ENCODE measurements around the gene PEAK3. TPM values are rescaled to one million over a fixed set of nuclear protein-coding genes. Genes with fewer than 3 reads are reported as not detected.
"Not testable (repeated sequence)": the region's sequence is repeated elsewhere in the genome, so short reads cannot be mapped to it uniquely, and the experiment has no call there.

PEAK3 gene
- total RNA-seq, 2 donors from 2014 or later = 0.09 to 0.32 TPM

DNA sequence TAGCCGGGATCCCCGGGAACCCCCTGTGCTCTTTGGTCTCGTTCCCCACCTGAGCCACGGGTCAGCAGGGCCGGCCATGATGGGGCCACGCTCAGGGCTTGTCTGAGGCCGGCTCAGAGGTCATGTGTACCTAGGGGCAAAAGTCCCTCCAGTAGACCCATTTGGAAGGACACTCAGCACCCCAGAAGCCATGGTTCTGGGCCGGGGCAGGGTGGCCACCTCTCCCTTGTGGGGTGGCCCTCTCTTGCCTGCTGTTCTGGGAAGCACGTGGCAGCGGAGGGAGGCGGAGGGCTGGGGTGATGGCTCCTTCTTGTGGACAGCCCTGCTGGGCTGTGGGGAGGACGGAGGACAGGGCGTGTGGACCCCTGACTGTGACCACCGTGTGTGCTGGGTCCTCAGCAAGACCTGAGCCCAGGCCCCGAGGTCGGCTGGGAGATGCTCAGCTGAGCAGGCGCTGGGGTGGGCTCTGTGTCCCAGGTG, 6.4 kb upstream of the PEAK3 start:
- Mint-ChIP-seq H3K4me1 (peaks cover 12% of the 10 kb centered on the region), H3K36me3 (ENCODE audit: low read depth) (no peaks in the 10 kb centered on the region), H3K27me3 (no peaks in the 10 kb centered on the region), H3K4me3 (peak overlapping the region; percentile 73), H3K27ac (peak overlapping the region; percentile 68), H3K9me3 (no peaks in the 10 kb centered on the region)
- ATAC-seq (replicated peaks) = no peak

DNA sequence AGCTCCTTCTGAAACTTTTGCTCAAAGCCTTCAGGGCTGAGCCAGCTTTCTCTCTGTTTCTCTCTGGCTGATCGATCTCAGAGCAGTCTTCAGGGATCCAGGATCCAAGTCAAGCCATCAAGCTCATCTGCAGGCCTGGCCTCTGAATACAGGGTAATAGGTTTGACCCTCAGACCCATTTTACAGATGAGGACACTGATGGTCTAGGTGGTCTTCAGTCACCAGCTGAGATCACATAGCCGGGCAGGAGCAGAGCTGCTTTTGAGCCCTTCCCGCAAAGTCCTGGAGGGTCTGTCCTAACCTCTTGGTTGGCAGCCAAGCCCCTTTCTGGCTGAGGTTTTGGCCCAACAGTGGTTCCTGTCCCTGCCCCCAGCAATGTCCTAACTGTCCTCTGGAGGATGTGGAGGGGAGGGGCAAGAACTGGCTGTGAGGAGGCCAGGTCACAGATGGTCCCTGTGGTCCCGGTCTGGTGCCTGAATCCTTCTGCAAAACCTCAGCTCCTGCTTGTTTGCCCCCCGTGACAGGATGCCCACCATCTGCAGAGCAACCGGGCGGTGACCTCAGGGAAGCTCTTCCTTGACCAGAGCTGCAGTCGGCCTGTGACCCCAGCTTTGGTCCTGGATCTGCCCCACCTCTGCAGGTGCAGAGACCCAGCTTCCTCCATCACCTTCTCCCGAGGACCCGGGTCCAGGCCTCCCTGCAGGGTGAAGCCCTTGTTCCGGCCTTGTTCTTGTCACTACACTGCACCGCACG, 5.8 kb upstream of the PEAK3 start:
- no peaks in the 10 kb centered on the region for H3K9me3 Mint-ChIP-seq

DNA sequence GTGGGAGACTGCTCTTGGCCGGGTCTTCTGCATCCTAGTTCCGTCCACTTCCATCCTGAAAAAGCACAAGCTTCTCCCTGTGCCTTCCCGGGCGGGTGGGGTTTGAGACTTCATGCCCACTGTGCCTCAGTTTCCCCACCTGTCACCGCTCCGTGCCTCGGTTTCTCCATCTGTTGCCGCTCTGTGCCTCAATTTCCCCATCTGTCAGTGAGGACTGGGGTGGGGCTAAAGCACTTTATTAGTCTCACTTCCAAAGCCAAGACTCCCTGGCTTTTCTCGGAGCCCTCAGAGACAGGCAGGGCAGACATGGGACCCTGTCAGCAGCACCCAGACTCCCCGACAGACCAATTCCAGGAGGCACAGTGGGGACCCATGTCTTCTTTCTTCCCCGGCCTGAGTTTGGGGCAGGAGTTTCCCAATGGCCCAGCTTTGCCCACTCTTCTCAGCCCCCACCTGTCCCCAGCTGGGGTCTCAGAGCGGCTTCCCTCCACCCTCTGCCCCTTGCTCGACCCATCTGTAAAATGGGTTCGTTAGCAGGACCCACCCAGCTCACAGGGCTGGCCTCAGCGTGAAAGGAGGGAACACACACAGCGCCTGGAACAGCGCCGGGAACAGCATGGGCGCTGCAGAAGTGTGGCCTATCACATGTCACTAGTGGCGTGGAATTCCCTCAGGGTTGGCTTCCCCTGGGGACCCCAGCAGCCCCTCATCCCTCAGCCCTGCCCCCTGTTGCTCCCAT, 4.6 kb upstream of the PEAK3 start:
- ATAC-seq (replicated peaks) = no peak
- H3K27me3 Mint-ChIP-seq = no peaks in the 10 kb centered on the region
- no peaks in the 10 kb centered on the region for H3K9me3 Mint-ChIP-seq
- H3K27ac Mint-ChIP-seq = no peak overlapping the region
- no peak overlapping the region for H3K4me3 Mint-ChIP-seq
- H3K36me3 Mint-ChIP-seq (ENCODE audit: low read depth) = no peaks in the 10 kb centered on the region
- peaks cover 12% of the 10 kb centered on the region for H3K4me1 Mint-ChIP-seq

More for the DNA sequence above, 5.8 kb upstream of the PEAK3 start:
- ATAC-seq (replicated peaks) = no peak
- H3K27me3 Mint-ChIP-seq = no peaks in the 10 kb centered on the region
- H3K4me3 Mint-ChIP-seq = peak overlapping the region; percentile 73
- H3K4me1 Mint-ChIP-seq = peaks cover 12% of the 10 kb centered on the region
- no peak overlapping the region for H3K27ac Mint-ChIP-seq
- H3K36me3 Mint-ChIP-seq (ENCODE audit: low read depth) = no peaks in the 10 kb centered on the region

DNA sequence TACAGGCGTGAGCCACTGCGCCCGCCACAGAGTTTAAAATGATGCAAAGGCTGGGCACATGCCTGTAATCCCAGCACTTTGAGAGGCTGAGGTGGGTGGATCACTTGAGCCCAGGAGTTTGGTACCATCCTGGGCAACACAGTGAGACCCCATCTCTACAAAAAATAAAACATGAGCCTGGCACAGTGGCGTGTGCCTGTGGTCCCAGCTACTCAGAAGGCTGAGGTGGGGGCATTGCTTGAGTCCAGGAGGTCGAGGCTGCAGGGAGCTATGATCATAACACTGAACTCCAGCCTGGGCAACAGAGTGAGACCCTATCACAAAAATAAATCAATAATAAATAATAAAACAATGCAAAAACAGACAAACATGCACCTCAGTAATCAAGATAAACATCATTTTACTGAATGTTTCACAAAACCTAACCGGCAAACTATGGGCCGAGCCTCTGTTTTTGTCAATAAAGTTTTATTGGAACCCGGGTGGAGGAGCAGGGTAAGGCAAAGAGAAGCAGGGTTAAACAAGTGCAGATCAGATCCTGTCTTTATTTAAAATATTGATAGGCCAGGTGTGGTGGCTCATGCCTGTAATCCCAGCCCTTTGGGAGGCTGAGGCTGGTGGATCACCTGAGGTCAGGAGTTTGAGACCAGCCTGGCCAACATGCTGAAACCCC, 2.0 kb upstream of the PEAK3 start:
- no peaks in the 10 kb centered on the region for H3K9me3 Mint-ChIP-seq
- H3K36me3 Mint-ChIP-seq (ENCODE audit: low read depth) = no peaks in the 10 kb centered on the region
- no peak overlapping the region for H3K4me3 Mint-ChIP-seq
- ATAC-seq (replicated peaks) = no peak
- H3K27me3 Mint-ChIP-seq = no peaks in the 10 kb centered on the region
- no peak overlapping the region for H3K27ac Mint-ChIP-seq
- H3K4me1 Mint-ChIP-seq = peaks cover 6% of the 10 kb centered on the region

DNA sequence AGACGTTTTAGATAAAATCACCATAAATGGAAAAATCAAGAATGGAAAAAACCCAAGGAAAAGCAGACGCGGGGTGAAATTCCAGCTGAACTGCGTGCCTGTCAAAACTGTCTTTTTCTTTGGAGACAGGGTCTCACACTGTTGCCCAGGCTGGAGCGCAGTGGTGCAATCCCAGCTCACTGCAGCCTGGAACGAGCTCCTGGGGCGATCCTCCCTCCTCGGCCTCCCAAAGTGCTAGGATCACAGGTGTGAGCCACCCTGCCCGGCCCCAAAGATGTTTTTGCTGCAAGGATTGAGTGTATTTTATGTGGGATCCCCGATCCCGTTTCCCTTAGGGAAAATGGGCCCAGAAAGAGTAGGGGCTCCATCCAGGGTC, 875 bp upstream of the PEAK3 start:
- H3K9me3 Mint-ChIP-seq = no peaks in the 10 kb centered on the region
- H3K27ac Mint-ChIP-seq = peak overlapping the region; percentile 50
- no peak for ATAC-seq (replicated peaks)
- no peaks in the 10 kb centered on the region for H3K36me3 Mint-ChIP-seq (ENCODE audit: low read depth)
- no peaks in the 10 kb centered on the region for H3K27me3 Mint-ChIP-seq
- H3K4me1 Mint-ChIP-seq = no peaks in the 10 kb centered on the region
- peak overlapping the region; percentile 50 for H3K4me3 Mint-ChIP-seq

DNA sequence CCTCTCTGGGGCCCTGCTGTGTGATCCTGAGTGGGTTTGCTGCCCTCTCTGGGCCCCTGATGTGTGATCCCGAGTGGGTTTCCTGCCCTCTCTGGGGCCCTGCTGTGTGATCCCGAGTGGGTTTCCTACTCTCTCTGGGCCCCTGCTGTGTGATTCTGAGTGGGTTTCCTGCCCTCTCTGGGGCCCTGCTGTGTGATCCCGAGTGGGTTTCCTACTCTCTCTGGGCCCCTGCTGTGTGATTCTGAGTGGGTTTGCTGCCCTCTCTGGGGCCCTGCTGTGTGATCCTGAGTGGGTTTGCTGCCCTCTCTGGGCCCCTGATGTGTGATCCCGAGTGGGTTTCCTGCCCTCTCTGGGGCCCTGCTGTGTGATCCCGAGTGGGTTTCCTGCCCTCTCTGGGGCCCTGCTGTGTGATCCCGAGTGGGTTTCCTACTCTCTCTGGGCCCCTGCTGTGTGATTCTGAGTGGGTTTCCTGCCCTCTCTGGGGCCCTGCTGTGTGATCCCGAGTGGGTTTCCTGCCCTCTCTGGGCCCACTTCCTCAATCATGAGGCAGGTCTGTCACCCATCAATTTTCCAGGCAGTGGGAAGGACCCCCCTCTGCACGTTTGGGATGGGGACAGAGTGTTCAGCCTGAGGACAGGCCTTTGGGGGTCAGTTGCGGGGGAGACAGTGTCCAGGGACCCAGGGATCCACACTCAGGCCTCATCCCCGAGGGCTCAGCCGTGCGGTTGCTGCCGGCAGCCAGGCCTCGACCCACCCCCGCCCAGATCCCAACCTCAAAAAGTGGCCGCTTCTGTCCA, 512 bp downstream of the PEAK3 start:
- ATAC-seq (replicated peaks); H3K4me1 Mint-ChIP-seq; H3K36me3 Mint-ChIP-seq (ENCODE audit: low read depth); H3K9me3 Mint-ChIP-seq; H3K27me3 Mint-ChIP-seq; H3K27ac Mint-ChIP-seq: not testable (repeated sequence)
- peak overlapping the region; percentile 50 for H3K4me3 Mint-ChIP-seq

DNA sequence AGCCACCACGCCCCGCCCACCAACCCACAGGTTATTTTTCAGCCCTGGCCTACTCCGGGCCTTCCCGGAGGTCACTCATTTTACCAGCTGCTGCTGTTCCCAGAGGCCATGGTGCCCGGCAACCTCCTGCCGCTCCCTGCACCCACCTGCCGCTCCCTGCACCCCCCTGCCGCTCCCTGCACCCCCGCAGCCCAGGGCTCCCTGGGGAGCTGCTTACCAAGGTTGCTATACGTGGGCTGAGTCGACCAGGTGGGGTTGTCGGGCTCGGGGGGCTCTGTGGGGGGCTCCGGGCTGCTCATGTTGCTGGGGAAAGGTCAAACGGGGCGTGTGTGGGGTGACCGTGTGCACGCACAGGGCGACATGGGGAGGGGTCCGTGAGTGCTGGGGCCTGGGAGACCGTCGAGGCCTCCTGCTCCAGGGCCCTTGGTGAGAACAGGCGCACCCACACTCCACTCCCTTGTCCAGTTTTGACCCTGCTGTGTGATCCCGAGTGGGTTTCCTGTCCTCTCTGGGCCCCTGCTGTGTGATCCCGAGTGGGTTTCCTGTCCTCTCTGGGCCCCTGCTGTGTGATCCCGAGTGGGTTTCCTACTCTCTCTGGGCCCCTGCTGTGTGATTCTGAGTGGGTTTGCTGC, 1.2 kb downstream of the PEAK3 start:
- Mint-ChIP-seq H3K9me3 (no peaks in the 10 kb centered on the region), H3K27ac (no peak overlapping the region)
- no peak for ATAC-seq (replicated peaks)

GRCh38 chr19:2278459-2279158, 3.4 kb downstream of the PEAK3 start:
- no peaks in the 10 kb centered on the region for H3K27me3 Mint-ChIP-seq
- H3K36me3 Mint-ChIP-seq (ENCODE audit: low read depth) = peaks cover 15% of the 10 kb centered on the region
- H3K4me1 Mint-ChIP-seq = peaks cover 8% of the 10 kb centered on the region
- ATAC-seq (replicated peaks) = no peak
- no peak overlapping the region for H3K27ac Mint-ChIP-seq
- H3K9me3 Mint-ChIP-seq = no peaks in the 10 kb centered on the region
- H3K4me3 Mint-ChIP-seq = no peak overlapping the region

More for the DNA sequence above, 1.2 kb downstream of the PEAK3 start:
- no peak overlapping the region for H3K4me3 Mint-ChIP-seq
- no peaks in the 10 kb centered on the region for H3K36me3 Mint-ChIP-seq (ENCODE audit: low read depth)
- H3K4me1 Mint-ChIP-seq = no peaks in the 10 kb centered on the region
- H3K27me3 Mint-ChIP-seq = no peaks in the 10 kb centered on the region

- H3K27ac Mint-ChIP-seq = no peak overlapping the region
- H3K36me3 Mint-ChIP-seq (ENCODE audit: low read depth) = peaks cover 30% of the 10 kb centered on the region
- H3K4me1 Mint-ChIP-seq = peaks cover 13% of the 10 kb centered on the region
- H3K4me3 Mint-ChIP-seq = no peak overlapping the region
- H3K27me3 Mint-ChIP-seq = no peaks in the 10 kb centered on the region
- ATAC-seq (replicated peaks) = no peak
- no peaks in the 10 kb centered on the region for H3K9me3 Mint-ChIP-seq
These were observed 4.8 kb downstream of the PEAK3 start for GRCh38 chr19:2277138-2277537.

DNA sequence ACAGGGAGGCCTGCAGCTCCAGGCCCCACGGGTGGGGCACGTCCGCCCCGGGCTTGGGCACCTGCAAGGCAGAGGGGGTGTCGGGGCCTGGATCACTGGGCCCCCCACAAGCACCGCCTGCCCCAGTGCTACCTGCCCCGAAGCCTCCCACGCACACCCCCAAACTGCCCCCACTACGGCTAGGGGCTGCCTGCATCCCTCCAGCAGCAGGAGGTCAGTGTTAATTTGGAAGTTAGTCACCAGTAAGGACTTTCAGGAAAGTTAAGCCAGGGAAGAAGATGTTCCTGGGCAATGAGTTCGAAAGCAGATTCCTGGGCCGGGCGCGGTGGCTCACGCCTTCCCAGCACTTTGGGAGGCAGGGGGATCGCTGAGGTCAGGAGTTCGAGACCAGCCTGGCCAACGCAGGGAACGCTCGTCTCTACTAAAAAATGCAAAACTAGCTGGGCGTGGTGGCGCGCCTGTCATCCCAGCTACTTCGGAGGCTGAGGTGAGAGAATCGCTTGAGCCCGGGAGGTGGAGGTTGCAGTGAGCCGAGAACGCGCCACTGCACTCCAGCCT, 5.5 kb downstream of the PEAK3 start:
- no peaks in the 10 kb centered on the region for H3K27me3 Mint-ChIP-seq
- no peak overlapping the region for H3K4me3 Mint-ChIP-seq
- H3K4me1 Mint-ChIP-seq = peaks cover 17% of the 10 kb centered on the region
- H3K36me3 Mint-ChIP-seq (ENCODE audit: low read depth) = peaks cover 36% of the 10 kb centered on the region
- no peak overlapping the region for H3K27ac Mint-ChIP-seq
- ATAC-seq (replicated peaks) = no peak
- H3K9me3 Mint-ChIP-seq = no peaks in the 10 kb centered on the region

DNA sequence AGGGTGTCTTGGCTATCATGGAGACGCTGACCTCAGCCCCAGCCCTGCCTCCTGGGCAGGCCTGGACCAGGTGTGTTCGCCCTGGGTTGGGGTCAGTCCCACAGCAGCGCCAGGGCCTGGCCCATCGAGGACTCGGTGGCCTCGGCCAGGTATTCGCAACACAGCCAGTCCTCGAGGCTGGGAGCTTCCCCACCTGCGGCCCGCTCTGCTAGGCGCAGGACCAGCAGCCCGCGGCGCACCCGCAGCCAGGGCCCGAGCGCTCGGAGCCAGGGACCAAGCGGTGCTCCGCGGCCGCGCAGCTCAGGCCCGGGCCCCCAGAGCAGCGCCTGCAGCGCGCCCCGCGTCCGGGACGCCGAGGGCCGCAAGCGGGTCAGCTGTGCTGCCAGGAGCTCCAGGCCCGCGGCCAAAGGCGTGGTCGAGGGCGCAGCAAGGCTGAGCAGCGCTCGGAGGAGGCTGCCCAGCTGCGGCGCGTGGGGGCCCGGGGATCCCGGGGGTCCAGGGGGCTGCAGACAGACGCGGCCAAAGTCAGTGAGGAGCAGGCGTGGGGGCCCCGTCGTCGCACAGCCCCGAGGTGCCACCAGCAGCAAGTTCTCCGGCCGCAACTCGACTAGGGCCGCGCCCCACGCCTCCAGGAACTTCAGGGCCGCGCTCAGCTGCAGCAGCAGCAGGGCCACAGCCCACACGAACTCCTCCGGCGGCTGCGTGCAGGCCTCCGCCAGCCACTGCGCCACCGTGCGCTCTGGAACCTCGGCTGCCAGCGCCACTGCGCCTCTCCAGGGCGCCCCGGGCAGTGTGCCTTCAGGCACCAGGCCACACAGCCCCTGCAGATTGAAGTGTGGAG, 6.2 kb downstream of the PEAK3 start:
- Mint-ChIP-seq H3K4me3 (no peak overlapping the region), H3K9me3 (no peaks in the 10 kb centered on the region), H3K36me3 (ENCODE audit: low read depth) (peaks cover 43% of the 10 kb centered on the region), H3K4me1 (peaks cover 18% of the 10 kb centered on the region), H3K27ac (no peak overlapping the region), H3K27me3 (no peaks in the 10 kb centered on the region)
- no peak for ATAC-seq (replicated peaks)

DNA sequence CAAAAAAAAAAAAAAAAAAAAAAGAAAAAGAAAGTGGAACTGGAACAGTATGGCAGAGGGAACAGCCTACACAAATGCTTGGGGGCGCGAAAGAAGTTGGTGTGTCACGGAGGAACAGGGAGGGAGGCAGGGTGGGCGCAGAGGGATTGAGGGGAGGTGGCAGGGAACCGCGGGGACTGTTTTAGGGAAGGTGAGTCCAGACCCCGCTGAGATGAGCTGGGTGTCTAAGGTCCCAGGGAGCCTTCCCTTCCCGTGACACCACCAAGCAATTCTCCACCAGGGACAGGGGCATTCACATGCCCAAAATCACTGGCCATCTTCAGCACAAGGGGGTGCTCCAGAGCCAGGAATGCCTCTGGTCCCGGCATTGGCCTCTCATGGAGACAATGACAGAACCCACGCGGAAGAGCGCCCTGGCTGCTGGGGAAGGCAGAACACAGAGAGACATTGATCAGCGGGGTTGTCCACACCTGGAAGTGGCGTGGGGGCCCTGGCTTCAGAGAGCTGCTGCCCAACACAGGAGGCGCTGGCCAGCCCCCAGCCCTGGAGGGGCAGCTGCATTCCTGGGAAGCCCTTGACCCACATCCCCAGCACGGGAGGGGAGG, 6.9 kb downstream of the PEAK3 start:
- Mint-ChIP-seq H3K4me1 (peaks cover 18% of the 10 kb centered on the region), H3K27me3 (no peaks in the 10 kb centered on the region), H3K27ac (peak overlapping the region; percentile 22), H3K4me3 (no peak overlapping the region), H3K36me3 (ENCODE audit: low read depth) (peaks cover 50% of the 10 kb centered on the region), H3K9me3 (no peaks in the 10 kb centered on the region)
- ATAC-seq (replicated peaks) = no peak

Data from activated T-helper 17 cell treated with anti-CD3 and anti-CD28 coated beads, Interleukin-2, amount 50 U/mL, for 72 hours (primary cell).